ENCODE measurements around the gene SPATA16.

DNA sequence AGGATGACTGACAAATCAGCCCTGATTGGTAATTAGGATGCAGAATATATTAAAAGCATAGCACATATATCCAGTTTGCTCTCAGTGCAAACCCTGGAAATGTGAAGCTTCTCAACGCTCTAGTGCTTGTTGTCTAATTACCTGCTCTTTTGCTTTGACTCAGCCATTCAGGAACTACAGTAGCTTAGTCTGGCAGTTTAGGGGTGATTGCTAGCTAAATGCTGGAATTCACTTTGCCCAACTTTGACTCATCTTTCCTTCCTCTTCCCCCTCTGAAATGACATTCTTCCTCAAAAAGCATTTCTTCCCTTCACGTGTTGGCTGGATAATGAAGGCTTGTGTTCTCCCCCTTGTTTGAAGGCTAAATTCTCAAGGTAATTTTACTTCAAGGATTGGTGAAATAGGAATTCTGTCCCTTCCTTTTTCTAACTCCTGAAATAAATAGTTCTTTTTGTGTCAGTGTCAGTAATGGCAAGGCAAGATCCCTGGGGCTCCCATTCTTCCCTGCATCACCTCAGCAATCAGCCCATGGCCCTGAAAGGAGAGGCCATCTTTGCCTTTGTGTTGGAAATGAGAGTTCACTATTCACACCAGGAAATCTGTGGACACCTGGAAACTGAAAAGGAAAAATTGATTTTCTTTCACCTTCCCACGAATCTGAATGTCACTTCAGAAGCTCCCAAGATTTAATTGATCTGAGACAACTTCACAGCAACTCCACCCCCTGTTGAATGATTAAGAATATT is 286.9 kb downstream of the SPATA16 start:
- TF ChIP-seq, protein P1, sequence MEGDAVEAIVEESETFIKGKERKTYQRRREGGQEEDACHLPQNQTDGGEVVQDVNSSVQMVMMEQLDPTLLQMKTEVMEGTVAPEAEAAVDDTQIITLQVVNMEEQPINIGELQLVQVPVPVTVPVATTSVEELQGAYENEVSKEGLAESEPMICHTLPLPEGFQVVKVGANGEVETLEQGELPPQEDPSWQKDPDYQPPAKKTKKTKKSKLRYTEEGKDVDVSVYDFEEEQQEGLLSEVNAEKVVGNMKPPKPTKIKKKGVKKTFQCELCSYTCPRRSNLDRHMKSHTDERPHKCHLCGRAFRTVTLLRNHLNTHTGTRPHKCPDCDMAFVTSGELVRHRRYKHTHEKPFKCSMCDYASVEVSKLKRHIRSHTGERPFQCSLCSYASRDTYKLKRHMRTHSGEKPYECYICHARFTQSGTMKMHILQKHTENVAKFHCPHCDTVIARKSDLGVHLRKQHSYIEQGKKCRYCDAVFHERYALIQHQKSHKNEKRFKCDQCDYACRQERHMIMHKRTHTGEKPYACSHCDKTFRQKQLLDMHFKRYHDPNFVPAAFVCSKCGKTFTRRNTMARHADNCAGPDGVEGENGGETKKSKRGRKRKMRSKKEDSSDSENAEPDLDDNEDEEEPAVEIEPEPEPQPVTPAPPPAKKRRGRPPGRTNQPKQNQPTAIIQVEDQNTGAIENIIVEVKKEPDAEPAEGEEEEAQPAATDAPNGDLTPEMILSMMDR (IDR thresholded peaks at IDR 0.05): no peak
- no peak for TF ChIP-seq POLR2A (IDR thresholded peaks at IDR 0.05)

Data from testis (tissue), 2 donors.